Fibroblast of skin of right biceps (primary cell): ENCODE data around the gene TSHZ2.
A peak's percentile ranks its signal among the peaks of the same experiment; 100 is the strongest.

Experiments
- DNase-seq: peaks from one replicate; pipeline ENCODE4 v3.0.0-alpha.2; 2013

TSHZ2 gene

GRCh38 chr20:53214392-53214791 lies 242.2 kb downstream of the TSHZ2 start:
- DNase-seq: no peak

- no peak for DNase-seq
Observed at GRCh38 chr20:53215166-53215565, 243.0 kb downstream of the TSHZ2 start.

- DNase-seq: no peak
Observed at GRCh38 chr20:53216478-53216855, 244.3 kb downstream of the TSHZ2 start.

GRCh38 chr20:53216856-53217576 lies 244.9 kb downstream of the TSHZ2 start:
- DNase-seq: peak; percentile 55

GRCh38 chr20:53220482-53221307 lies 248.5 kb downstream of the TSHZ2 start:
- DNase-seq: peak; percentile 26

- no peak for DNase-seq
Observed at GRCh38 chr20:53221731-53222130, 249.6 kb downstream of the TSHZ2 start.

GRCh38 chr20:53222416-53222815 lies 250.3 kb downstream of the TSHZ2 start:
- no peak for DNase-seq

GRCh38 chr20:53222932-53223331 lies 250.8 kb downstream of the TSHZ2 start:
- no peak for DNase-seq

GRCh38 chr20:53223626-53224172 lies 251.5 kb downstream of the TSHZ2 start:
- DNase-seq: peak; percentile 55

- peak; percentile 60 for DNase-seq
Observed at GRCh38 chr20:53224851-53225250, 252.7 kb downstream of the TSHZ2 start.

- DNase-seq: no peak
Observed at GRCh38 chr20:53226826-53227225, 254.7 kb downstream of the TSHZ2 start.

GRCh38 chr20:53227523-53227922 lies 255.4 kb downstream of the TSHZ2 start:
- DNase-seq: no peak

GRCh38 chr20:53231061-53231460 lies 258.9 kb downstream of the TSHZ2 start:
- DNase-seq: no peak

GRCh38 chr20:53237461-53237860 lies 265.3 kb downstream of the TSHZ2 start:
- no peak for DNase-seq

- peak; percentile 47 for DNase-seq
Observed at GRCh38 chr20:53238121-53238660, 266.0 kb downstream of the TSHZ2 start.

- no peak for DNase-seq
Observed at GRCh38 chr20:53243152-53243551, 271.0 kb downstream of the TSHZ2 start.

- DNase-seq: peak; percentile 23
Observed at GRCh38 chr20:53244711-53245110, 272.6 kb downstream of the TSHZ2 start.

GRCh38 chr20:53245574-53245973 lies 273.4 kb downstream of the TSHZ2 start:
- DNase-seq: no peak

- no peak for DNase-seq
Observed at GRCh38 chr20:53247468-53248103, 275.4 kb downstream of the TSHZ2 start.

GRCh38 chr20:53250456-53250855 lies 278.3 kb downstream of the TSHZ2 start:
- DNase-seq: no peak

GRCh38 chr20:53252002-53252401 lies 279.8 kb downstream of the TSHZ2 start:
- no peak for DNase-seq

- no peak for DNase-seq
Observed at GRCh38 chr20:53253668-53254067, 281.5 kb downstream of the TSHZ2 start.

GRCh38 chr20:53255102-53255710 lies 283.0 kb downstream of the TSHZ2 start:
- DNase-seq: no peak
